Measurements from ENCODE around the gene PAAF1. TPM values are rescaled to one million over a fixed set of nuclear protein-coding genes. Genes with fewer than 3 reads are reported as not detected.

The PAAF1 gene
- polyA plus RNA-seq, 1 experiment: 12.2 TPM

DNA sequence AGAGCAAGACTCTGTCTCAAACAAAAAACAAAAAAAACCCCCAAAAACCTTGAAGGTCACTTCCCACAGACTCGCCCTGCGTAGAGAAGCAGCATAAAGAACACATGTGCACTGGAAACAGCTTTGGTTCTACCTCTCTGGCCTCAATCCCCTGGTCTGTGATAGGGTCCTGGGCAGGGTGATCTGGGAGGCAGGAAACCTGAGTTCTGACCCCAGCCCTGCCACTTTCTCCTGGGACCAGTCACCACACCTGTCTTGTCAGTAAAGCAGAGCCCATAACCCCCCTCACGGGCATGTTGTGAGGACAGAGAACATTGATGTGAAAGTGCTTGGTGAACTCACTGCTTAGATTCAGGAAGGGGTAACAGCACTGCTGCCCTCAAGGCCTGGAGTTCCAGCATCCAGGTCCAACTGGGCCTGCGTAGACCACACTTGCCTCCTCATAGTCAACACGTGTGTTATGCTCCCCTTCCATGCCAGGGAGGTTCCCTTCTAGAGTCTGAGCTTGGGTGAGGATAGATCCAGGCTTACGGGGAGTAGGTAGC, 94.4 kb downstream of the PAAF1 start:
- Histone ChIP-seq H3K27me3 (ENCODE audit: control insufficient read depth, insufficient read depth, low read length) (no peaks in the 10 kb centered on the region), H3K4me3 (ENCODE audit: low read depth, low read length) (no peak overlapping the region), H3K36me3 (ENCODE audit: control insufficient read depth, insufficient read depth, low read length) (no peaks in the 10 kb centered on the region)
- POLR2A ChIA-PET: interaction anchor here (0.7 kb wide), 1 partner anchor 157 kb away, joined by 3 read pairs; no protein-coding TSS in a partner anchor
- TF ChIP-seq, protein P1, sequence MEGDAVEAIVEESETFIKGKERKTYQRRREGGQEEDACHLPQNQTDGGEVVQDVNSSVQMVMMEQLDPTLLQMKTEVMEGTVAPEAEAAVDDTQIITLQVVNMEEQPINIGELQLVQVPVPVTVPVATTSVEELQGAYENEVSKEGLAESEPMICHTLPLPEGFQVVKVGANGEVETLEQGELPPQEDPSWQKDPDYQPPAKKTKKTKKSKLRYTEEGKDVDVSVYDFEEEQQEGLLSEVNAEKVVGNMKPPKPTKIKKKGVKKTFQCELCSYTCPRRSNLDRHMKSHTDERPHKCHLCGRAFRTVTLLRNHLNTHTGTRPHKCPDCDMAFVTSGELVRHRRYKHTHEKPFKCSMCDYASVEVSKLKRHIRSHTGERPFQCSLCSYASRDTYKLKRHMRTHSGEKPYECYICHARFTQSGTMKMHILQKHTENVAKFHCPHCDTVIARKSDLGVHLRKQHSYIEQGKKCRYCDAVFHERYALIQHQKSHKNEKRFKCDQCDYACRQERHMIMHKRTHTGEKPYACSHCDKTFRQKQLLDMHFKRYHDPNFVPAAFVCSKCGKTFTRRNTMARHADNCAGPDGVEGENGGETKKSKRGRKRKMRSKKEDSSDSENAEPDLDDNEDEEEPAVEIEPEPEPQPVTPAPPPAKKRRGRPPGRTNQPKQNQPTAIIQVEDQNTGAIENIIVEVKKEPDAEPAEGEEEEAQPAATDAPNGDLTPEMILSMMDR (IDR thresholded peaks at IDR 0.05; ENCODE audit: insufficient read depth, low read depth, low read length): no peak
- DNase-seq (ENCODE audit: low read depth): no peak
- CTCF ChIA-PET: interaction anchor here (0.6 to 1.6 kb wide), 2 partner anchors 470 to 479 kb away, joined by 3 read pairs; no protein-coding TSS in a partner anchor

GRCh38 chr11:73972187-73972586, 95.4 kb downstream of the PAAF1 start:
- no peaks in the 10 kb centered on the region for H3K27me3 ChIP-seq (ENCODE audit: control insufficient read depth, insufficient read depth, low read length)
- POLR2A ChIA-PET: interaction anchor here (0.7 kb wide), 1 partner anchor 156 kb away, joined by 3 read pairs; no protein-coding TSS in a partner anchor
- DNase-seq (ENCODE audit: low read depth): no peak
- CTCF ChIA-PET: interaction anchor here (1.3 to 2.2 kb wide), 2 partner anchors 8 to 10 kb away, joined by 4 to 10 read pairs; no protein-coding TSS in a partner anchor
- H3K4me3 ChIP-seq (ENCODE audit: low read depth, low read length): no peak overlapping the region
- H3K36me3 ChIP-seq (ENCODE audit: control insufficient read depth, insufficient read depth, low read length): no peaks in the 10 kb centered on the region
- TF ChIP-seq, protein P1 (IDR thresholded peaks at IDR 0.05; ENCODE audit: insufficient read depth, low read depth, low read length): no peak

GRCh38 chr11:73972620-73973449, 96.0 kb downstream of the PAAF1 start:
- ChIA-PET CTCF (interaction anchor here (1.3 to 2.2 kb wide), 2 partner anchors 8 to 9 kb away, joined by 4 to 10 read pairs; no protein-coding TSS in a partner anchor), POLR2A (no interaction called here)
- DNase-seq (ENCODE audit: low read depth): no peak
- H3K36me3 ChIP-seq (ENCODE audit: control insufficient read depth, insufficient read depth, low read length): no peaks in the 10 kb centered on the region; the same call in 1 of the 2 replicates
- TF ChIP-seq, protein P1 (IDR thresholded peaks at IDR 0.05; ENCODE audit: insufficient read depth, low read depth, low read length): no peak
- no peak overlapping the region for H3K4me3 ChIP-seq (ENCODE audit: low read depth, low read length)
- H3K27me3 ChIP-seq (ENCODE audit: control insufficient read depth, insufficient read depth, low read length): no peaks in the 10 kb centered on the region

GRCh38 chr11:73974604-73975478, 98.0 kb downstream of the PAAF1 start:
- no peaks in the 10 kb centered on the region for H3K27me3 ChIP-seq (ENCODE audit: control insufficient read depth, insufficient read depth, low read length)
- POLR2A ChIA-PET: no interaction called here
- H3K36me3 ChIP-seq (ENCODE audit: control insufficient read depth, insufficient read depth, low read length): no peaks in the 10 kb centered on the region; the same call in 1 of the 2 replicates
- no peak overlapping the region for H3K4me3 ChIP-seq (ENCODE audit: low read depth, low read length)
- CTCF ChIA-PET: interaction anchor here (2.2 kb wide), 1 partner anchor 10 kb away, joined by 10 read pairs; no protein-coding TSS in a partner anchor
- DNase-seq (ENCODE audit: low read depth): no peak
- TF ChIP-seq, protein P1 (IDR thresholded peaks at IDR 0.05; ENCODE audit: insufficient read depth, low read depth, low read length): no peak

Measured in BJ (cell line).